ENCODE results near the gene NR2F6. TPM values are rescaled to one million over a fixed set of nuclear protein-coding genes. Genes with fewer than 3 reads are reported as not detected.

NR2F6 gene
- total RNA-seq, 1 donor from 2014 or later = 72.8 TPM

- H3K4me3 Mint-ChIP-seq (ENCODE audit: unreplicated experiment) = no peak overlapping the region
- TF ChIP-seq EZH2 (IDR thresholded peaks at IDR 0.05; ENCODE audit: insufficient read depth, low read length) = no peak
- no peak for TF ChIP-seq CTCF (IDR thresholded peaks at IDR 0.05; ENCODE audit: insufficient read depth, low read depth, low read length)
- no peak for FAIRE-seq
These were observed 62.4 kb downstream of the NR2F6 start for GRCh38 chr19:17183271-17183761.

More at GRCh38 chr19:17183271-17183761, 62.4 kb downstream of the NR2F6 start:
- Histone ChIP-seq H3K27me3 (ENCODE audit: insufficient read depth, low read length) (no peaks in the 10 kb centered on the region), H4K20me1 (ENCODE audit: insufficient read depth, low read length) (no peaks in the 10 kb centered on the region), H3K36me3 (ENCODE audit: insufficient read depth, low read length) (peaks cover 22% of the 10 kb centered on the region), H3K4me1 (ENCODE audit: insufficient read depth, low read length) (no peaks in the 10 kb centered on the region), H3K4me2 (ENCODE audit: low read length) (no peak overlapping the region), H2AFZ (ENCODE audit: low read depth, low read length) (no peak overlapping the region), H3K4me3 (ENCODE audit: insufficient read depth, low read depth, low read length) (no peak overlapping the region), H3K79me2 (ENCODE audit: insufficient read depth, low read length) (no peaks in the 10 kb centered on the region), H3K9me3 (ENCODE audit: insufficient read depth, low read depth, low read length) (no peaks in the 10 kb centered on the region), H3K27ac (ENCODE audit: low read depth, low read length) (no peak overlapping the region), H3K9ac (ENCODE audit: low read length) (no peak overlapping the region)
- no peak for DNase-seq (ENCODE audit: low read depth)
- no peaks in the 10 kb centered on the region for H3K4me1 Mint-ChIP-seq (ENCODE audit: low read depth, unreplicated experiment)
- H3K9me3 Mint-ChIP-seq (ENCODE audit: unreplicated experiment) = no peaks in the 10 kb centered on the region
- H3K27ac Mint-ChIP-seq (ENCODE audit: unreplicated experiment) = no peak overlapping the region
- peaks cover 10% of the 10 kb centered on the region for H3K36me3 Mint-ChIP-seq (ENCODE audit: low read depth, unreplicated experiment)
- no peaks in the 10 kb centered on the region for H3K27me3 Mint-ChIP-seq (ENCODE audit: low read depth, unreplicated experiment)

Other genes starting within 250 kb of the NR2F6 start
- 1.4 and 1.9 TPM in 2 replicates for gene CPAMD8, start 219.1 kb downstream of the NR2F6 start, total RNA-seq
- 5.6 and 7.6 TPM in 2 replicates for gene HAUS8, start 170.5 kb downstream of the NR2F6 start, total RNA-seq
- gene MYO9B, start 170.1 kb downstream of the NR2F6 start, total RNA-seq = 117 and 123 TPM in 2 replicates
- gene USE1, start 30.6 kb downstream of the NR2F6 start, total RNA-seq = 19.2 and 19.8 TPM in 2 replicates
- 12.3 and 13.5 TPM in 2 replicates for gene OCEL1, start 19.7 kb downstream of the NR2F6 start, total RNA-seq
- 0.27 TPM in 1 of 2 replicates, not detected in the other for gene USHBP1, start 18.8 kb upstream of the NR2F6 start, total RNA-seq
- 112 and 115 TPM in 2 replicates for gene BABAM1, start 21.5 kb upstream of the NR2F6 start, total RNA-seq
- gene ANKLE1, start 36.0 kb upstream of the NR2F6 start, total RNA-seq = 1.0 and 1.8 TPM in 2 replicates
- 8.5 and 9.4 TPM in 2 replicates for gene ABHD8, start 57.5 kb upstream of the NR2F6 start, total RNA-seq
- 64.8 and 65.1 TPM in 2 replicates for gene MRPL34, start 60.0 kb upstream of the NR2F6 start, total RNA-seq
- gene DDA1, start 63.6 kb upstream of the NR2F6 start, total RNA-seq = 115 and 123 TPM in 2 replicates
- gene ANO8, start 88.9 kb upstream of the NR2F6 start, total RNA-seq = 8.1 and 9.0 TPM in 2 replicates
- gene GTPBP3, start 91.6 kb upstream of the NR2F6 start, total RNA-seq = 21.4 and 21.7 TPM in 2 replicates
- gene PLVAP, start 131.4 kb upstream of the NR2F6 start, total RNA-seq = 0.77 and 0.95 TPM in 2 replicates
- 14.1 and 15.5 TPM in 2 replicates for gene CCDC194, start 148.3 kb upstream of the NR2F6 start, total RNA-seq
- gene BST2, start 159.7 kb upstream of the NR2F6 start, total RNA-seq = 301 and 376 TPM in 2 replicates
- gene MVB12A, start 174.1 kb upstream of the NR2F6 start, total RNA-seq = 41.0 and 50.1 TPM in 2 replicates
- 0.19 and 0.23 TPM in 2 replicates for gene TMEM221, start 202.7 kb upstream of the NR2F6 start, total RNA-seq
- not detected in 2 replicates for gene NXNL1, start 215.0 kb upstream of the NR2F6 start, total RNA-seq
- gene SLC27A1, start 224.6 kb upstream of the NR2F6 start, total RNA-seq = 9.5 and 10.5 TPM in 2 replicates

Measured in astrocyte (in vitro differentiated cells and primary cell).